ENCODE measurements around the gene PPM1J. TPM values are rescaled to one million over a fixed set of nuclear protein-coding genes. Genes with fewer than 3 reads are reported as not detected.
A peak's percentile ranks its signal among the peaks of the same experiment; 100 is the strongest.

Gene PPM1J
- polyA plus RNA-seq, 3 donors = 0.28 to 0.75 (median 0.69) TPM

GRCh38 chr1:112710159-112710558 lies 5.0 kb downstream of the PPM1J start:
- H3K4me1 ChIP-seq (ENCODE audit: control insufficient read depth in 1 of 2, insufficient read depth in 2 of 2, low read length in 2 of 2) = peaks cover 33 to 43% of the 10 kb centered on the region in 2 donors
- H2AFZ ChIP-seq (ENCODE audit: insufficient read depth, low read depth, low read length, poor library complexity, severe bottlenecking) = no peak overlapping the region
- Mint-ChIP-seq H3K36me3 (peaks cover 0 to 4% of the 10 kb centered on the region in 2 donors), H3K4me1 (peaks cover 30% of the 10 kb centered on the region), H3K27ac (no peak overlapping the region), H3K4me3 (no peak overlapping the region), H3K9me3 (peaks cover 0 to 2% (median 0%) of the 10 kb centered on the region in 7 donors), H3K27me3 (ENCODE audit: low read depth in 3 of 3) (peaks cover 28 to 62% (median 42%) of the 10 kb centered on the region in 3 donors)
- DNase-seq = no peak
- no peak overlapping the region for H3K4me2 ChIP-seq (replicated peaks; ENCODE audit: extremely low read depth, low read length, poor library complexity, severe bottlenecking)
- intact Hi-C loops (cut with micrococcal nuclease) = loop anchor here (5.0 to 10.0 kb wide), 3 partner anchors 245 to 1575 kb away; partner anchors contain the start of gene SLC16A1 (in 1 of the 2)
- H3K27me3 ChIP-seq (ENCODE audit: control insufficient read depth in 2 of 2, insufficient read depth in 2 of 2, low read length in 2 of 2) = peaks cover 0 to 31% of the 10 kb centered on the region in 2 donors
- WGBS (ENCODE audit: insufficient coverage) = 100% methylated on average over 3 of the region's 7 CpGs
- TF ChIP-seq CTCF (IDR thresholded peaks at IDR 0.05) = no peak
- H3K4me3 ChIP-seq (replicated peaks in 1 of 3; ENCODE audit: low read depth in 2 of 3, low read length in 3 of 3) = no peak overlapping the region
- H3K9me3 ChIP-seq (replicated peaks in 1 of 2; ENCODE audit: control insufficient read depth in 1 of 2, insufficient read depth in 1 of 2, low read length in 2 of 2) = no peaks in the 10 kb centered on the region
- no peaks in the 10 kb centered on the region for H3K36me3 ChIP-seq (replicated peaks in 1 of 2; ENCODE audit: control insufficient read depth in 1 of 2, insufficient read depth in 2 of 2, low read length in 2 of 2)
- no peak overlapping the region for H3K27ac ChIP-seq (ENCODE audit: low read depth in 1 of 2, low read length in 2 of 2)
- no peaks in the 10 kb centered on the region for H4K20me1 ChIP-seq (ENCODE audit: insufficient read depth, low read length)
- H3K9ac ChIP-seq (ENCODE audit: insufficient read depth, low read length, poor library complexity, severe bottlenecking) = no peak overlapping the region
- no peaks in the 10 kb centered on the region for H3K79me2 ChIP-seq (ENCODE audit: insufficient read depth, low read length)

- WGBS (ENCODE audit: insufficient coverage) = no CpG with 5 or more reads among the region's 3 CpGs
- peak overlapping the region in 1 of 2 donors; percentile 80 for H3K4me3 Mint-ChIP-seq
- no peak for DNase-seq
- Histone ChIP-seq H3K36me3 (replicated peaks in 1 of 2; ENCODE audit: control insufficient read depth in 1 of 2, insufficient read depth in 2 of 2, low read length in 2 of 2) (no peaks in the 10 kb centered on the region), H3K79me2 (ENCODE audit: insufficient read depth, low read length) (no peaks in the 10 kb centered on the region), H3K9ac (ENCODE audit: insufficient read depth, low read length, poor library complexity, severe bottlenecking) (no peak overlapping the region), H4K20me1 (ENCODE audit: insufficient read depth, low read length) (no peaks in the 10 kb centered on the region), H3K4me2 (replicated peaks; ENCODE audit: extremely low read depth, low read length, poor library complexity, severe bottlenecking) (no peak overlapping the region), H3K27ac (ENCODE audit: low read depth in 1 of 2, low read length in 2 of 2) (no peak overlapping the region), H2AFZ (ENCODE audit: insufficient read depth, low read depth, low read length, poor library complexity, severe bottlenecking) (no peak overlapping the region), H3K4me3 (replicated peaks in 1 of 3; ENCODE audit: low read depth in 2 of 3, low read length in 3 of 3) (no peak overlapping the region), H3K9me3 (replicated peaks in 1 of 2; ENCODE audit: control insufficient read depth in 1 of 2, insufficient read depth in 1 of 2, low read length in 2 of 2) (no peaks in the 10 kb centered on the region), H3K4me1 (ENCODE audit: control insufficient read depth in 1 of 2, insufficient read depth in 2 of 2, low read length in 2 of 2) (peaks cover 26 to 37% of the 10 kb centered on the region in 2 donors), H3K27me3 (ENCODE audit: control insufficient read depth in 2 of 2, insufficient read depth in 2 of 2, low read length in 2 of 2) (peaks cover 0 to 36% of the 10 kb centered on the region in 2 donors)
- no peak overlapping the region for H3K27ac Mint-ChIP-seq
- intact Hi-C loops (cut with micrococcal nuclease) = loop anchor here (2.0 to 10.0 kb wide), 5 partner anchors 36 to 336 kb away; partner anchors contain the start of genes MOV10 (in 1 of the 2) and WNT2B (in 1 of the 2)
- no peak for TF ChIP-seq CTCF (IDR thresholded peaks at IDR 0.05)
- peaks cover 0 to 4% of the 10 kb centered on the region in 2 donors for H3K36me3 Mint-ChIP-seq
- H3K4me1 Mint-ChIP-seq = peaks cover 33% of the 10 kb centered on the region
- peaks cover 32 to 66% (median 39%) of the 10 kb centered on the region in 3 donors for H3K27me3 Mint-ChIP-seq (ENCODE audit: low read depth in 3 of 3)
- H3K9me3 Mint-ChIP-seq = peaks cover 0 to 2% (median 0%) of the 10 kb centered on the region in 7 donors
Measured at GRCh38 chr1:112708489-112708888, 6.6 kb downstream of the PPM1J start.
